Muscle of leg (tissue), 11 donors: ENCODE measurements around the gene ZNF81. TPM values are rescaled to one million over a fixed set of nuclear protein-coding genes. Genes with fewer than 3 reads are reported as not detected.

Experiments used
- DNase-seq: peaks from one replicate; pipeline ENCODE4 v3.0.0; 2013
- H3K27ac ChIP-seq: one replicate; pipeline ENCODE4 v1.5.1; 2013; ENCODE audit warnings: mild to moderate bottlenecking, low read length, control low read depth
- H3K27me3 ChIP-seq: one replicate; pipeline ENCODE4 v1.6.1; 2013; ENCODE audit warnings: low read length; ENCODE audit not compliant: control insufficient read depth, insufficient read depth
- H3K36me3 ChIP-seq: one replicate; pipeline ENCODE4 v1.6.1; 2013; ENCODE audit warnings: low read length; ENCODE audit not compliant: control insufficient read depth, insufficient read depth
- H3K4me1 ChIP-seq: one replicate; pipeline ENCODE4 v1.6.1; 2013; ENCODE audit warnings: low read length; ENCODE audit not compliant: control insufficient read depth, insufficient read depth
- H3K4me3 ChIP-seq: one replicate; pipeline ENCODE4 v1.5.1; 2013; ENCODE audit warnings: low read length, control low read depth
- H3K9me3 ChIP-seq: replicated peaks from 2 replicates; pipeline ENCODE4 v1.6.1; 2013; ENCODE audit warnings: low read depth, low read length; ENCODE audit not compliant: control insufficient read depth
- WGBS: methylation state at CpG from one replicate; pipeline ENCODE4 v1.1.5; 2013; ENCODE audit warnings: missing lambda C conversion rate; ENCODE audit not compliant: insufficient coverage; 5-methylcytosine and 5-hydroxymethylcytosine counted together
- polyA plus RNA-seq, 8 donors: library from polyadenylated mRNA; unstranded; fragments of 120-200 nt; gene quantifications; one replicate each; pipeline versions ENCODE4 v1.2.1 to v1.2.3, GENCODE V29; 2013; ENCODE audit warnings: inconsistent platforms in 1 of 8, low replicate concordance in 1 of 8; ENCODE audit not compliant: insufficient read length in 8 of 8, insufficient read depth in 1 of 8
- total RNA-seq: library from RNA; stranded (reverse); fragments of 120-200 nt; gene quantifications from one replicate; pipeline ENCODE4 v1.2.4, GENCODE V29; 2013

Gene ZNF81
- total and polyA plus RNA-seq, 9 donors: 3.0 to 6.3 (median 3.5) TPM

DNA sequence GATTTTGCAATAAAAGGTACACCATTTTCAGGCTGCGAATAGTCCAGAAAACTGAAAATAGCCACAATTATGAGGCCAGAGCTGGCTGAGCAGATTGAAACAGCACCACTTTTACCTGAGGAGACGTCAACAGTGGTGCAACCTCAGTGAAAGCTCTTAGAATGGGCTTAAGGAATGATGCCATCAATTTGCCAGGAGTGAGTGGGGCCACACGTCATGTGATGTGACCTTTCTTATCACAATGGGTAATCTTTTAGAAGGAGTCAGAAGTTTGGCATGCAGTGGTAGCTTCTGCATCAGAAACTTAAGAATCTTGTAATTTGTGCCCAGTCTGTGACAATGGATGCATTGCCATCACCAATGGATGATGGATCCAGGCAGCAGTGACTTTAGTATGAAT lies 27.6 kb downstream of the ZNF81 start:
- H3K27ac ChIP-seq: no peak overlapping the region
- H3K9me3 ChIP-seq: no peaks in the 10 kb centered on the region
- no peaks in the 10 kb centered on the region for H3K27me3 ChIP-seq
- 74% methylated on average over 3 of the region's 3 CpGs for whole genome bisulfite sequencing
- no peak for DNase-seq
- no peaks in the 10 kb centered on the region for H3K4me1 ChIP-seq
- H3K4me3 ChIP-seq: no peak overlapping the region
- peaks cover 4% of the 10 kb centered on the region for H3K36me3 ChIP-seq

DNA sequence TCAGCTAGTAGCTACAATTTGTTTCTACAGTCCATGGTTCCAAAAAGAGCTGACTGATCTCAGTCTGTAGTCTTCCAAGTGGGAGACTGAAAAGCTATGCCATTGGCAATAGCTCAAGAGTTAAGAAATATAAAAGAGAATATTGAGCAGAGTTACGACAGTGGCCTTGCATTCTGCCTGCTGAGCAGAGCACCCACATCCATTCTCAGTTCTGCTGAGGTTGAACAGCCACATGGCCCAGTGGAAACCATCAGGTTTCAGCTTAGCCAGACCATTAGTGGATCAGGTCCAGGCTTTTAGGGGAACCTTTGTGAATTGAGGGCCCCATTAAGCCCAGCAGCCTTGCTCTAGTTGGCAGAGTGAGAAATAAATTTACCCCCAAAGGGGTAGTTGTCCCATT lies 28.1 kb downstream of the ZNF81 start:
- Histone ChIP-seq H3K36me3 (peaks cover 4% of the 10 kb centered on the region), H3K9me3 (no peaks in the 10 kb centered on the region), H3K4me3 (no peak overlapping the region), H3K27me3 (no peaks in the 10 kb centered on the region), H3K4me1 (no peaks in the 10 kb centered on the region), H3K27ac (no peak overlapping the region)
- DNase-seq: no peak
- WGBS: no CpG with 5 or more reads among the region's 1 CpG

- peaks cover 4% of the 10 kb centered on the region for H3K36me3 ChIP-seq
- DNase-seq: no peak
- peaks cover 6% of the 10 kb centered on the region for H3K27me3 ChIP-seq
- WGBS: 43% methylated on average over 1 of the region's 3 CpGs
- H3K4me1 ChIP-seq: no peaks in the 10 kb centered on the region
- no peaks in the 10 kb centered on the region for H3K9me3 ChIP-seq
- no peak overlapping the region for H3K4me3 ChIP-seq
- no peak overlapping the region for H3K27ac ChIP-seq
Measured at GRCh38 chrX:47873123-47873522, 36.4 kb downstream of the ZNF81 start.

DNA sequence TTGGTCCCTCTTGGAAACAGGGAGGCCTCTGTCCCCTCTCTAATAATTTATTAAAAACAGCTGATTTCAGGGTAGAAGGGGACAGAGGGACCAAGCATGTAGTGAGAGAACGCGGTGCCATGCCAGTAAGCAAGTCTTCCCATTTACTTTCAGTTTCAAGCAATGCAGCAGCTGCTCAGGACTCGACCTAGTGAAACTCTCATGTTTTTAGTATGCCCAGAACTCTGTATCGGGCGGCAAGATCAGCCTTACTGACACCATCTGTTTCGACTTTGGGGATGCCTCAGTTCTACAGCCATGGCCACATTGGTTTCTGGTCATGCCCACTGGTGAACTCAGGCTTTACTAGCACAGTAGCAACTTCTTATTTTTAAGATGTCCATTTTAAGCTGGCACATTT lies 40.6 kb downstream of the ZNF81 start:
- Histone ChIP-seq H3K27me3 (peaks cover 8% of the 10 kb centered on the region), H3K9me3 (peaks cover 3% of the 10 kb centered on the region), H3K4me1 (no peaks in the 10 kb centered on the region), H3K4me3 (no peak overlapping the region), H3K36me3 (peaks cover 4% of the 10 kb centered on the region), H3K27ac (no peak overlapping the region)
- 80% methylated on average over 6 of the region's 6 CpGs for WGBS
- no peak for DNase-seq

DNA sequence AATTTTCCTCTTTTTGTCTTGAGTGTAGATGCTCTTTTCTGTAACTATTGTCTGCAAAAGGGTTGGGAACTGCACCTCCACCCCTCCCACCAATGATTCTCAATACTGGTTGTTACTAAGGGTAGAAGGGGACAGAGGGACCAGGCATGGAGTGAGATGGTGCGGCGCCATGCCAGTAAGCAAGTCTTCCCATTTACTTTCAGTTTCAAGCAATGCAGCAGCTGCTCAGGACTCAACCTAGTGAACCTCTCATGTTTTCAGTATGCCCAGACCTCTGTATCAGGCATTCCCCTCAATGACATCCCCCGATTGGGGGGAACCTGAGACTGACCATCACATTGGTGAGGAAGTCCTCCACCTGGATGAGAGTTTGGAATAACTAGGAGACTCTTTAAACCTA lies 41.5 kb downstream of the ZNF81 start:
- WGBS: no CpG with 5 or more reads among the region's 3 CpGs
- peaks cover 3% of the 10 kb centered on the region for H3K9me3 ChIP-seq
- no peaks in the 10 kb centered on the region for H3K4me1 ChIP-seq
- H3K27ac ChIP-seq: no peak overlapping the region
- DNase-seq: no peak
- peaks cover 4% of the 10 kb centered on the region for H3K36me3 ChIP-seq
- no peak overlapping the region for H3K4me3 ChIP-seq
- H3K27me3 ChIP-seq: peaks cover 8% of the 10 kb centered on the region

DNA sequence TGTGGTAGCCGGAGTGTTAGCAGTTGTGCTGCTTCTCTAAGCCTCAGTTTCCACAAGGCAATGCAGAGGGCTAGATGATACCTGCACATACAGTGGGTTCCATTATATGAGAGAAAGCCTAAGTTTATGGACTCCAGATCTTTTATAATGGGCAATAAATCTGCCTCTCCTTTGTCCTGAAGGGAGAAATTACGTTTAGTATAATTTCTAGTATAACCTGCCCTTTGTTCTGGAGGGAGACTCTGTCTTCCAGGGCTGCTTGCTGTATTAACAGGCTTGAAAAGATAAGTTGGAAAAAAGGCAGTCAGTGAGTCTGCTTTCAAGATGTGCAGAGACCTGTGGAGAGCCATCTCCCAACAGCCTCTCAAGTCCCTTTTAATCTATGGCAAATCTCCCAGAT lies 42.8 kb downstream of the ZNF81 start:
- H3K36me3 ChIP-seq: peaks cover 4% of the 10 kb centered on the region
- H3K9me3 ChIP-seq: peaks cover 3% of the 10 kb centered on the region
- DNase-seq: no peak
- no peak overlapping the region for H3K27ac ChIP-seq
- peaks cover 8% of the 10 kb centered on the region for H3K27me3 ChIP-seq
- H3K4me1 ChIP-seq: no peaks in the 10 kb centered on the region
- H3K4me3 ChIP-seq: no peak overlapping the region
- WGBS: no CpG with 5 or more reads among the region's 2 CpGs

GRCh38 chrX:47880927-47881326 lies 44.2 kb downstream of the ZNF81 start:
- H3K27ac ChIP-seq: no peak overlapping the region
- peaks cover 8% of the 10 kb centered on the region for H3K27me3 ChIP-seq
- no peaks in the 10 kb centered on the region for H3K4me1 ChIP-seq
- H3K4me3 ChIP-seq: no peak overlapping the region
- peaks cover 3% of the 10 kb centered on the region for H3K9me3 ChIP-seq
- H3K36me3 ChIP-seq: peaks cover 4% of the 10 kb centered on the region
- no peak for DNase-seq
- WGBS: 75% methylated on average over 1 of the region's 1 CpG

- Histone ChIP-seq H3K4me3 (no peak overlapping the region), H3K27me3 (no peaks in the 10 kb centered on the region), H3K36me3 (no peaks in the 10 kb centered on the region), H3K9me3 (no peaks in the 10 kb centered on the region), H3K27ac (no peak overlapping the region), H3K4me1 (no peaks in the 10 kb centered on the region)
- no peak for DNase-seq
- 20% methylated on average over 1 of the region's 3 CpGs for WGBS
Measured at GRCh38 chrX:47885501-47885900, 48.8 kb downstream of the ZNF81 start.

DNA sequence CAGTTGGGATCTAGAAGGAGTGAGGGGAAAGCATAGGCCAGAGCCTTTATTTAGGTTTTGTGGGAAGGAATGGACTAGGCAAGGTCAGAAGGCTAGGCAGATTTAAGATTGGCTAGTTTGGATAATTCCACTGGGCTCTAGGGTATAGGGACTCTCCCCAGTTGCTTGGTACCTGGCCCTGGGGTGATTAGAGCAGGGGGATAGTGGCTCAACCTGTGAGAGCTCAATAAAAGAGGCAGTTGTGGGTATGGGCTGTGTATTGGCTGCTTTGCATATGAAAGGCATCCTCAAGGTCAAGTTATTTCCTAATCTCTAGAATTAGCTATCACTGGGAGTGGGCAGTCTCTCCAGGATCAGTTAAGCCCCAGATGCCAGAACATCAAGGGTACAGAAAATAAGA lies 61.3 kb downstream of the ZNF81 start:
- Histone ChIP-seq H3K27ac (no peak overlapping the region), H3K4me3 (no peak overlapping the region), H3K4me1 (no peaks in the 10 kb centered on the region), H3K9me3 (no peaks in the 10 kb centered on the region), H3K27me3 (no peaks in the 10 kb centered on the region), H3K36me3 (no peaks in the 10 kb centered on the region)
- DNase-seq: no peak

DNA sequence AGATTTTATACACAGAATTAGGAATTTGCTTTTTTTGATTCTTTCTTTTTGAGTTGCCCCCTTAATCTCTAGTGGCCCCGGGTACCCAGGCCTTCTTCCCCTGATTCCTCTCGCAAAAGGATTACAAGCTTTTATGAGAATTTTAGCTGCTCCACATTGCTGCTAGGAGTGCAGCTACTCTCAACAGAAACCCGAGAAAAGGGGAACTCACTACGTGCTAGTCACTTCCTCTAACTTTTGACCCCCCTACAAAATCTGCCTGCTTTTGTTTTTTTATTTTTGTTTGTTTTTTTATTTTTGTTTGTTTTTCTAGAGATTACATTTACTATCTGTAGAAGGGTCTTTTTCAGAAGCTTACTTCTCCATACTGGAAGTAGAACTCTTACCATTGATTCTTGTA lies 64.1 kb downstream of the ZNF81 start:
- no CpG with 5 or more reads among the region's 4 CpGs for WGBS

GRCh38 chrX:47902161-47902560 lies 65.5 kb downstream of the ZNF81 start:
- Histone ChIP-seq H3K27ac (no peak overlapping the region), H3K4me1 (no peaks in the 10 kb centered on the region), H3K27me3 (no peaks in the 10 kb centered on the region), H3K36me3 (no peaks in the 10 kb centered on the region), H3K4me3 (no peak overlapping the region), H3K9me3 (no peaks in the 10 kb centered on the region)
- no peak for DNase-seq
- WGBS: no CpG with 5 or more reads among the region's 2 CpGs

More for the DNA sequence above, 64.1 kb downstream of the ZNF81 start:
- Histone ChIP-seq H3K27ac (no peak overlapping the region), H3K9me3 (no peaks in the 10 kb centered on the region), H3K4me1 (no peaks in the 10 kb centered on the region), H3K27me3 (no peaks in the 10 kb centered on the region), H3K36me3 (no peaks in the 10 kb centered on the region), H3K4me3 (no peak overlapping the region)
- peak; percentile 11 for DNase-seq
